GM10847 (cell line): ENCODE results near the gene NEK11.

Source experiments
- POLR2A ChIP-seq: IDR thresholded peaks from 2 replicates; pipeline ENCODE4 v1.6.1; 2011; ENCODE audit not compliant: insufficient read length; ENCODE audit errors: extremely low read depth

NEK11 gene

DNA sequence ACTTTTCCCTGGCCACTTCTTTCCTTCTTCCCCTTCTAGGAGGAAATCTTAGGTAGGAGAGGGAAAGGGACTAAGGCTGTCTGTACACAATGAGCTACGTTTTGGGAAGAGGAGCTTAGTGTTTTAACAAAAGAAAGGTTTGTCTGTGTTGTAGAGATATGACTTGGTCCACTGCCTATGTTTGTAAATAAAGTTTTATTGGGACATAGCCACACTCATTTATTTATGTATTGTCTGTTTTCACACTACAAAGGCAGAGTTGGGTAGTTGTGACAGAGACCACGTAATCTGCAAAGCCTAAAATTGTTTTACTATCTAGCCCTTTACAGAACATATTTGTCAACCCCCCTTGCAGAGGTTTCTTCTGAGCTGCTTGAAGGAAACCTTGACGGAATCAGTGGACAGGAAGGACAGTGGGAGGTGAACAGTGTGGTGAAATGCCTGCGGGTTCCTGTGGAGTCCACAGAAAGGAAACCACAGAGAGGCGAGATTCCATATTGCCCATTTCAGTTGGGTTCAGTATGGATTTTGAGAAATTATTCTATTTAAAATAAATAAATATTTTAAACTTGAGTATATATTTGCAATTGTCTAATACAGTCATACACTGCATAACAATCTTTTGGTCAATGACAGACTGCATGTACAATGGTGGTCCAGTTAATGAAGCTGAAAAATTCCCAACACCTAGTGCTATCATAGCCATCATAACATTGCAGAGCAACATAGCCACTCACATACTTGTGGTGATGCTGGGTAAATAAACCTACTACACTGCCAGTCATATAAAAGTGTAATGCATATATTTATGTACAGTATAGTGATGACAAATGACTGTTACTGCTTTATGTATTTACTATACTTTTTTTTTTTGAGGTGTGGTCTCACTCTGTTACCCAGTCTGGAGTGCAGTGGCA is 197.0 kb downstream of the NEK11 start:
- no peak for TF ChIP-seq POLR2A

DNA sequence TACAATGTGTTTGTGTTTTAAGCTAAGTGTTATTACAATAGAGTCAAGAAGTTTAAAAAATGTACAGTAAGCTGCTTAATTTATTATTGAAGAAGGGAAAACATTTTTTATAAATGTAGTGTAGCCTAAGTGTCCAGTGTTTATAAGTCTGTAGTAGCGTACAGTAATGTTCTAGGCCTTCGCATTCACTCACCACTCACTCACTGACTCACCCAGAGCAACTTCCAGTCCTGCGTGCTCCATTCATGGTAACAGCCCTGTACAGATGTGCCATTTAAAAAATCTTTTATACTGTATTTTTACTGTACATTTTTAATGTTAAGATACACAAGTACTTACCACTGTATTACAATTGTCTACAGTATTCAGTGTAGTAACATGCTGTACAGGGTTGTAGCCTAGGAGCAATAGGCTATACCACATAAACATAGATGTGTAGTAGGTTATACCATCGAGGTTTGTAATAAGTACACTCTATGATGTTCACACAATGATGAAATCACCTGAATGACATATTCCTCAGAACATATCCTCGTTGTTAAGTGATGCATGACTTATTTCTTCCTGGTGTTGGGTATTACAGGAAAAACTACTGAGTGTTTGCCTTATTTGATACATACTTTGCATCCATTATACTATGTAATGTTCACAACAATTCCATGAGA is 198.3 kb downstream of the NEK11 start:
- no peak for TF ChIP-seq POLR2A

GRCh38 chr3:131228522-131228921 is 201.8 kb downstream of the NEK11 start:
- no peak for TF ChIP-seq POLR2A

DNA sequence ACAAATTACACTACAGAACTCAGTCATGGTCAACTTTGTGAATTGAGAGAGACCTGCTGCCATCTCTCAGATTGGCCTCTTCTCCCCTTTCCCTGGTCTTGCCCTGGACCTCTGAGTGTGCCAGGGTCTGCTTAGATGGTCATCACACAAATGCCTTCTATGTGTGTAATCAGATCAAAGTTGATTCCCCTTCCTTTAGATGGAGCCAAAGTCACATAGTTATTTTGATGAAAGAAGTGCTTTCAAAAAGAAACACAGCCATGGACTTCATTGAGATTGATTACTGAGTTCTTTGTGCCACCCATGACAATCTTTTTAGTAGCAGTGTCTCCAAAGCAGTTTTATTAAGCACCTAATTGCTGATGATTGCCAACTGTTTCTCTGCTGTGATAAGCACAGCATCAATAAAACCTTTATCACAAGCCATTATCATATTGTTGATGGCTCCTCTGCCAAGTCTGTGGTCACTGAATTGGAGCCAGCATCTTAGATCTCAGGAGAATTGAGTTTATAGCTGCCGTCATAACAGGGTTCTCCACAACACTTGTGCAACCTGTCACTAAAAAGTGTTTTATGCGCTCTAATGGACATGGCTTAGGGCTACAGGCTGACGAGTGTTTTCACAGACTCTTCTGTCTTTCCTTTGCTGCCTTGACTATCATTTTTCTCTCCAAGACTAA is 205.2 kb downstream of the NEK11 start:
- no peak for TF ChIP-seq POLR2A

- TF ChIP-seq POLR2A: no peak
Measured at GRCh38 chr3:131232711-131233267, 206.1 kb downstream of the NEK11 start.

DNA sequence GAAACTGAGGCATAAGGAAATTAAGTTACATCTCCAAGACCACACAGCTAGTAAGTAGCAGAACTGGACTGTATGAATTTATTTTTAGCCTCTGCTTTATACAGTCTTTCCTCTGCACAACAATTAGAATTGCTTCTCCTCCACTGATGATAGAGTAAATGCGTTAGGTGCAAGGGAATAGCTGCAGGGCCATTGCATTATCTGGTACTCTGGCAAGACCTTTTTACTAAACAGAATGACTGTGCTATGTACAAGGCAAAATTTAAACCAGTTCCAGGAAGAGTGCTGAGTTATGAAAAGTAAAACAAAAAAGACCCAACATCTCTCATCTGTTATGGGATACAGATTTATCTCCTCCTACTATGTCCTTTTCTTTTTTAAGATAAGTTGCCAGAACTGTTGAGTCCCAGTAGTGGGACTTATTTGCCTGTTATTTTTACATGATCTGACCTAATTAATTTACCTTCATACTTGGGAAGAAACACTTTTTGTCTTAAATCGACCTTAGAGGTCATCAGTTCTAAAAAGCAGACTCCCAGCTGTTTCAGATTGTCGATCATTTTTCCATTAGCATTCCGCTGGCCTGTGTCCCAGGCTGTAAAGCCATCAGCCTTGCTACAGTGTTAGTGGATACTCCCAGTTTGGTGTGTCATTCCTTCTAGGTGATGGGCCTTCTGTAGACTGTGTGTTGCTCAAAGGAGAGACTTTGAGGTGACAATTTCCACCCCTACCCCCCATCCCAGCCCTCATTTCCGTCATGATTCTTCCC is 207.4 kb downstream of the NEK11 start:
- no peak for TF ChIP-seq POLR2A

GRCh38 chr3:131236421-131236820 is 209.7 kb downstream of the NEK11 start:
- TF ChIP-seq POLR2A: no peak

DNA sequence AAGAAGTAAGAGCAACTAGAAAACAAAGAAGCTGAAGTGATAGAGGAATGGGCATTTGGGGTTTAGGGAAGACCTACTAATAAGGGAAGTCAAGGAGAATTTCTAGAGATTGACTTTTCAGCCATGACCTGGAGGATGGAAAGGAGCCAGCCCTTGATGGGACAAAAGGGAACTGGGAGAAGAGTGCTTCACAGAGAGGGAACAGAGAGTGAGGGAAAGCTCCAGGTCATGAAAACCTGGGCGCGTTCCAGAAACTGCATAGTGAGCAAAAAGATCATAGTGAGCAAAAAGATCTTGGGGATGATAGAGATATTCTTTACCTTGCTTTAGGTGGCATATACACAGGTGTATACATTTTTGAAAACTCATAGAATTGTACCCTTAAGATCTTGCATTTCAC is 211.8 kb downstream of the NEK11 start:
- no peak for TF ChIP-seq POLR2A

DNA sequence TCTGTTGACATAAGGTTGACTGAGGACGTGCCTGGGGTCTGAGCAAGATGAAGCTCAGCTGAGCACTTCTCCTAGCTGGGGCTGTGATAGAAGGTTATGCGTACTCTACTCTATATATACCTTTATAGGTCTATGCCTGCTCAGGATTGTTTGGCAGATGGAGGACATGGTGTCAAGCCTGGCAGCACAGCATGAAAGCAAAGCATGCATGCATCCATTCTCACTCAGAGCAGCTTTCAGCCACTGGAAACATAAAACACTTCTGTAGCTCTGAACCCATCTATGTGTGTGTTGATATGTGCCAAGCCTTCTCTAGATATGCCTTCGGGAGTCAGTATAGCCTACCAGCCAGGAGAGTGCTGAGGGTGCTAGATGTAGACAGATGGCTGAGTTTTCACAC is 212.6 kb downstream of the NEK11 start:
- no peak for TF ChIP-seq POLR2A

GRCh38 chr3:131242201-131242600 is 215.5 kb downstream of the NEK11 start:
- TF ChIP-seq POLR2A: no peak

- TF ChIP-seq POLR2A: no peak
Measured at GRCh38 chr3:131250466-131250865, 223.8 kb downstream of the NEK11 start.

- no peak for TF ChIP-seq POLR2A
Measured at GRCh38 chr3:131260525-131260924, 233.8 kb downstream of the NEK11 start.

- no peak for TF ChIP-seq POLR2A
Measured at GRCh38 chr3:131261104-131261503, 234.4 kb downstream of the NEK11 start.

GRCh38 chr3:131275556-131275955 is 248.9 kb downstream of the NEK11 start:
- TF ChIP-seq POLR2A: no peak
